AG04449 (cell line): ENCODE results near the gene STRN.

Experiments
- CTCF ChIA-PET: fragments of 350-600 bp; formaldehyde crosslinking; extraction: SDS; loops from one replicate; lab custom pipeline; 2021; ENCODE audit warnings: antibody characterized with exemption; lab: Yijun Ruan, JAX
- POLR2A ChIA-PET: fragments of 400-600, 350-600 bp; formaldehyde crosslinking; extraction: SDS; loops from one replicate; lab custom pipeline; 2020; ENCODE audit warnings: antibody characterized with exemption, inconsistent platforms; lab: Yijun Ruan, JAX
- DNase-seq: peaks from one replicate; pipeline ENCODE4 v3.0.0-alpha.2; 2010; ENCODE audit warnings: low read depth, low spot score
- H3K4me3 ChIP-seq: 2 replicates; pipeline ENCODE4 v1.5.1; 2011; ENCODE audit warnings: low read depth, mild to moderate bottlenecking, control low read depth, low read length
- CTCF ChIP-seq: IDR thresholded peaks from one replicate; pipeline ENCODE4 v1.5.1; 2011; ENCODE audit warnings: mild to moderate bottlenecking, moderate library complexity, low read length, control low read depth, inconsistent platforms; ENCODE audit not compliant: insufficient read depth; ENCODE audit errors: missing control alignments

STRN gene

DNA sequence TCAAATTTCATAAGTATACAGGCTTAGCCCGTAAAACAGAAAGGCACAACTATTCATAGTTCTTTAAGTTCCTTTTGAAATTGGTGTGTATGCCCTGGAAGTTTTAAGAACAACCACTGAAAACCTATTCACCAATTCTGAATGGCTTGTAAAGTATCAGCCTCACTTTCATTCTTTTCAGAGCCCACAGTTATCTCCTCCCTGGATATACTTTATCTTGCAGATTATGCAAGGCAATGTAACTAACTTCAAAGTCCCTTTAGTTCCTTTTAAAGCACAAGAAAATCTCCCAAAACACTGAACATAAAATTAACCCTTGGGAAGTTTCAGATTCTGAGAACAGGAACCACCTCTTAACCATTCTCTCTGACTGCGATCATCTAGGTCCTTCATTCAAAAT is 1.1 kb downstream of the STRN start:
- POLR2A ChIA-PET, result no interaction called here
- no peak for DNase-seq
- H3K4me3 ChIP-seq, result peak overlapping the region; percentile 86
- CTCF ChIA-PET, result no interaction called here
- no peak for TF ChIP-seq CTCF

DNA sequence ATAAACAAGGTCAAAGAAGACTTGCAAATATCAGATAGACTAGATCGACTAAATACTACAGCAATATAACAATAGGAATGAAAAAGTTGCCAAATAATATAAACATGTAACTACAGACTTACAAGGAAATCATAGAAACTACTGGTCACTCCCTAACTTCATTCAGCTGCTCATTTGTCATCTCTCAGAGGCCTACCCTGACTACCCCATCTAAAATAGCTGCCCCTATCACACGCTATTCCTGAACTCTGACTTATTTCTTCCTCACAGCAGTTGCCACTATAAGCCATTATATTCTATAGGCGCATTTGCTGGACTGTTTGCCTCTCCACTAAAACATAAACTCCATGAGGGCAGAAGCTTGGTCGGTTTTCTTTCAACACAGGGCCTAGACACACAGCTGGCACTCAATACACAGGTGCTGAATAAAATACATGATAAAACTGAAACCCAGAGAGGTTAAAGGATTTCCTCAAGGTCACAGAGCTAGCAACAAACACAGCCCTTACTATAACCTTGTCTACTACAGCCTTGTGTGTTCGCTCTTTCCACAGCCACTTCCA is 1.8 kb downstream of the STRN start:
- no peak for TF ChIP-seq CTCF
- no peak for DNase-seq
- POLR2A ChIA-PET, result no interaction called here
- CTCF ChIA-PET, result no interaction called here
- H3K4me3 ChIP-seq, result peak overlapping the region; percentile 86

- CTCF ChIA-PET, result no interaction called here
- POLR2A ChIA-PET, result no interaction called here
- H3K4me3 ChIP-seq, result no peak overlapping the region
- no peak for DNase-seq
- TF ChIP-seq CTCF, result no peak
These were observed 2.6 kb downstream of the STRN start for GRCh38 chr2:36963734-36964133.

GRCh38 chr2:36963106-36963505 is 3.2 kb downstream of the STRN start:
- POLR2A ChIA-PET, result no interaction called here
- no peak overlapping the region for H3K4me3 ChIP-seq
- CTCF ChIA-PET, result no interaction called here
- no peak for TF ChIP-seq CTCF
- DNase-seq, result no peak

- H3K4me3 ChIP-seq, result no peak overlapping the region
- ChIA-PET POLR2A (no interaction called here), CTCF (no interaction called here)
- no peak for DNase-seq
- TF ChIP-seq CTCF, result no peak
These were observed 5.6 kb downstream of the STRN start for GRCh38 chr2:36960773-36961172.

DNA sequence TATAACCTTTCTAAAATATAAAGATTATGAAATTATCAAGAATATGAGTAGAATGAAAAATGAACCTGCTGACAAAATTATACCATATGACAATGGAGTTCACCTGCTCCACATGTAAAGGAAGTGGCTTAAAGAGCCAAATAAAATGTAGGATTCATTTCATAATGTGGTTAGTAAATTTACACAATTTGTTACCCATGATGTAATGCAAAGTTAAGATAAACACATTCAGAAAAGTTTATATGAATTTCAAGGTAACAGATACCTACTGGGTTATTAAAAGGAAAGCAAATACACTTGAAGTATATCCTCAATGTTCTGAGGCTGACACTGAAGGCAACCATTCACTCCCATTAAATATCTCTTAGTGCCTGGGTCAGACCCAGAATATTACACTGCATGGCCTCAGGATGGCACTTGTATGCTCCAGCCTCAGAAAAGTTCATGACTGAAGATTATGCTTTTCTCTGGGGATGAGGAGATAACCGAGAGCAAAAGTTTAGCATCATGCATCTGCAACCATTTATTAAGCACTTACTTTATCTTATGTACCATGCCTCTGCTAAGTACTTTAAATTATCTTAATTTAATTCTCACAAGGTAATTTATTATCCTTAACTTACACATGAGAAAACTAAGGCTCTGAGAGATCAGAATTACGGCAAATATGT is 6.2 kb downstream of the STRN start:
- DNase-seq, result no peak
- CTCF ChIA-PET, result no interaction called here

More for the DNA sequence above, 6.2 kb downstream of the STRN start:
- H3K4me3 ChIP-seq, result no peak overlapping the region
- POLR2A ChIA-PET, result no interaction called here
- TF ChIP-seq CTCF, result no peak
